ENCODE results near the gene STK32C.

DNA sequence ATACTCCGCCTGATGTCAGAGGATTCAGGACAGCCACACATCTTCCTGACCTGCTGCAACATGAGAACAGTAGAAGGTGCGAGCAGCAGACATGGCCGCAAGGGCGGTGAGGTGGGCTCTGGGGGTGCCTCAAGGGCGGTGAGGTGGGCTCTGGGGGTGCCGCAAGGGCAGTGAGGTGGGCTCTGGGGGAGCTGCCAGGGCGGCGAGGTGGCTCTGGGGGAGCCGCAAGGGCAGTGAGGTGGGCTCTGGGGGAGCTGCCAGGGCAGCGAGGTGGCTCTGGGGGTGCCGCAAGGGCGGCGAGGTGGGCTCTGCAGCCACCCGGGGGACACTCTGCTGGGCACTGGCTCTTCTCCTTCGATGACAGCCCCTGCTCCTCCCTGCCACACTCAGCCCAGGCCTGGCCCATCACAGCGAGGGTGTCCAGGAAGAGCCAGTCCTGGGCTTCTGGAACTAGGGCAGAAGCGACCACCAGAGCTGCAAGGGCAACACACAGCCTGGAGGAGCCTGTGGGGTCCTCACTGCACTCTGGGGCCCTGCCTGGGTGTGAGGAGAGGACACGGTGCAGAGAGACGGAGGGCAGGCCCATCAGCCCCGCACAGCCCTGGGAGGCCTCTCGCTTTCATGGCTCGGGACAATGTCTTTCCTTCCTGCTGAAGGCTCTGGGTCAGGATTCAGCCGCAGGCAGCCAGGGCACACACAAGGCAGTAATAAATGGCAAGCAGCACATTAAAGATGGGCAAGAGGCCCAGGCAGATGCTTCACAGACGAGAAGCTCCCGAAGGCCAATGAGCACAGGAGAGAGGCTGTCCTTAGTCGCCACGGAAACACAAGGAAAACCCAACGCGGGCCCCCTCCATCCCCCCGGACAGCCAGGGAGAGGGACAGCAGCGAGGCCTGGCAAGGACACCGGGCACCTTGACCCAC is 42.5 kb downstream of the STK32C start:
- TF ChIP-seq, protein P1, sequence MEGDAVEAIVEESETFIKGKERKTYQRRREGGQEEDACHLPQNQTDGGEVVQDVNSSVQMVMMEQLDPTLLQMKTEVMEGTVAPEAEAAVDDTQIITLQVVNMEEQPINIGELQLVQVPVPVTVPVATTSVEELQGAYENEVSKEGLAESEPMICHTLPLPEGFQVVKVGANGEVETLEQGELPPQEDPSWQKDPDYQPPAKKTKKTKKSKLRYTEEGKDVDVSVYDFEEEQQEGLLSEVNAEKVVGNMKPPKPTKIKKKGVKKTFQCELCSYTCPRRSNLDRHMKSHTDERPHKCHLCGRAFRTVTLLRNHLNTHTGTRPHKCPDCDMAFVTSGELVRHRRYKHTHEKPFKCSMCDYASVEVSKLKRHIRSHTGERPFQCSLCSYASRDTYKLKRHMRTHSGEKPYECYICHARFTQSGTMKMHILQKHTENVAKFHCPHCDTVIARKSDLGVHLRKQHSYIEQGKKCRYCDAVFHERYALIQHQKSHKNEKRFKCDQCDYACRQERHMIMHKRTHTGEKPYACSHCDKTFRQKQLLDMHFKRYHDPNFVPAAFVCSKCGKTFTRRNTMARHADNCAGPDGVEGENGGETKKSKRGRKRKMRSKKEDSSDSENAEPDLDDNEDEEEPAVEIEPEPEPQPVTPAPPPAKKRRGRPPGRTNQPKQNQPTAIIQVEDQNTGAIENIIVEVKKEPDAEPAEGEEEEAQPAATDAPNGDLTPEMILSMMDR (IDR thresholded peaks at IDR 0.05) = no peak
- no peak for TF ChIP-seq POLR2A (IDR thresholded peaks at IDR 0.05; ENCODE audit: low read depth)
- no peak for TF ChIP-seq EP300 (IDR thresholded peaks at IDR 0.05)
- no peak for TF ChIP-seq POLR2AphosphoS5 (IDR thresholded peaks at IDR 0.05)

Data from esophagus muscularis mucosa (tissue), 4 donors.